Hypothalamus (tissue), 51 donors: Measurements from ENCODE around the gene KNOP1.

ENCODE experiments used
- DNase-seq, 51 donors: peaks; one replicate each; lab custom pipeline; 2025; lab: John Stamatoyannopoulos, UW

The KNOP1 gene

GRCh38 chr16:19717741-19718623 is at the start of gene KNOP1, which contains the start of gene IQCK:
Gene KNOP1, minus strand, starts transcription at chr16:19718227. Its CDS starts 3,192 bp downstream, at chr16:19715035.
Gene IQCK, plus strand, starts transcription at chr16:19718271. Its CDS starts 36 bp downstream, at chr16:19718307.
- peak in 50 of 51 donors; percentile 28 to 92 (median 80) for DNase-seq

GRCh38 chr16:19767497-19767896 is 49.5 kb upstream of the KNOP1 start:
- no peak for DNase-seq

GRCh38 chr16:19766988-19767387 is 49.0 kb upstream of the KNOP1 start:
- DNase-seq = no peak

GRCh38 chr16:19766554-19766884 is 48.5 kb upstream of the KNOP1 start:
- DNase-seq = peak in 1 of 51 donors; percentile 47

GRCh38 chr16:19765860-19766553 is 48.0 kb upstream of the KNOP1 start:
- DNase-seq = peak; percentile 18 to 92 (median 77)

GRCh38 chr16:19760356-19761060 is 42.5 kb upstream of the KNOP1 start:
- no peak for DNase-seq

- peak in 21 of 51 donors; percentile 3 to 86 (median 19) for DNase-seq
These were observed 40.0 kb upstream of the KNOP1 start for GRCh38 chr16:19757762-19758595.

- DNase-seq = no peak
These were observed 39.0 kb upstream of the KNOP1 start for GRCh38 chr16:19757026-19757425.

GRCh38 chr16:19755268-19755667 is 37.2 kb upstream of the KNOP1 start:
- DNase-seq = no peak

- DNase-seq = no peak
These were observed 36.6 kb upstream of the KNOP1 start for GRCh38 chr16:19754644-19755036.

GRCh38 chr16:19753815-19754643 is 36.0 kb upstream of the KNOP1 start:
- no peak for DNase-seq

- DNase-seq = no peak
These were observed 33.7 kb upstream of the KNOP1 start for GRCh38 chr16:19751478-19752385.

- DNase-seq = no peak
These were observed 31.6 kb upstream of the KNOP1 start for GRCh38 chr16:19749571-19750080.

- DNase-seq = no peak
These were observed 30.6 kb upstream of the KNOP1 start for GRCh38 chr16:19748389-19749168.

GRCh38 chr16:19746561-19746960 is 28.5 kb upstream of the KNOP1 start:
- peak in 1 of 51 donors; percentile 15 for DNase-seq

GRCh38 chr16:19745286-19746010 is 27.4 kb upstream of the KNOP1 start:
- peak in 7 of 51 donors; percentile 5 to 36 (median 20) for DNase-seq
